HG03039 (cell line): Measurements from ENCODE around the gene EIF1AX.
"Not testable (repeated sequence)": the region's sequence is repeated elsewhere in the genome, so short reads cannot be mapped to it uniquely, and the experiment has no call there.

Experiments used
- ATAC-seq: cut with Tn5 transposase; IDR thresholded peaks from one replicate; pipeline ENCODE4 v1.9.1; 2021; ENCODE audit warnings: mild to moderate bottlenecking, moderate library complexity; ENCODE audit not compliant: unreplicated experiment

EIF1AX gene

DNA sequence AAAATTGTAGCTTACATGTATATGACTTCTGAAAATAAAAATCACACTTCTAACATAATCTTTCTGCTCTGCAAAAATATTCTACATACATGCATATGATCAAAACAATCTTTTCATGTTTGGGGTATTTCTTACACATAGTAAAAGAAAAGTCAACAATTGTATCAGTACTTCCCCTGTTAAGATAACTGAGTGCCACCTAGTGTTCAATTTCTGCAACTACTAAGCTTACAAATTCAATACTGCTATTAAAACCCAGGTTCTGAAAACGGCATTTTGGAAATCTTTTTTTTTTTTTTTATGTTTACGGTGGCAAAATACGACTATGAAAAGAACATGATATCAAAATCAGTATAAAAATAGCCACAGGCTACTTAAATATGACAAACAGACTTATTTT, 14.2 kb downstream of the EIF1AX start:
- ATAC-seq: not testable (repeated sequence)

DNA sequence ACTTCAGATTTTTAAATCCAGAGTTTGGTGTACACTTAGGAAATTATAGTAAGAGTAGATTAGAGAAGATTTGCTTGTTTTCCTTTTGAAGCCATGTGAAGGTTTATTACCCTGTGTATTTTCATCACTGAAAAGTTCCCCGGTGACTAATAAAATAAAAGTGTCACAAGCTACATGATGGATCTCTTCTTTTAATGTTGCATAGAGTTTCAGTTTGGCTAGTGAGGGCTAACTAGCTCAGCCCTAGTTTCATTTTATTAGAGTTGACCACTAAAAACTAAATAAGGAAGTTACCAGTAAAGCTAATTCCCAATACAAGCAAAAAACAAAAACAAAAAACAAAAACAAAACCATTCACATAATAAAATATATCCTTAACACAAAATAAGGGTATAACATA, 14.8 kb downstream of the EIF1AX start:
- ATAC-seq: not testable (repeated sequence)

- ATAC-seq: no peak
Measured at GRCh38 chrX:20124964-20125363, 16.7 kb downstream of the EIF1AX start.

- no peak for ATAC-seq
Measured at GRCh38 chrX:20118065-20118824, 23.4 kb downstream of the EIF1AX start.

GRCh38 chrX:20116577-20117240, 24.9 kb downstream of the EIF1AX start, which contains the start of gene MAP7D2:
Gene MAP7D2 (minus strand): TSS chrX:20116907. CDS start chrX:20116879, 28 bp downstream.
- no peak for ATAC-seq

- no peak for ATAC-seq
Measured at GRCh38 chrX:20116087-20116576, 25.5 kb downstream of the EIF1AX start.

DNA sequence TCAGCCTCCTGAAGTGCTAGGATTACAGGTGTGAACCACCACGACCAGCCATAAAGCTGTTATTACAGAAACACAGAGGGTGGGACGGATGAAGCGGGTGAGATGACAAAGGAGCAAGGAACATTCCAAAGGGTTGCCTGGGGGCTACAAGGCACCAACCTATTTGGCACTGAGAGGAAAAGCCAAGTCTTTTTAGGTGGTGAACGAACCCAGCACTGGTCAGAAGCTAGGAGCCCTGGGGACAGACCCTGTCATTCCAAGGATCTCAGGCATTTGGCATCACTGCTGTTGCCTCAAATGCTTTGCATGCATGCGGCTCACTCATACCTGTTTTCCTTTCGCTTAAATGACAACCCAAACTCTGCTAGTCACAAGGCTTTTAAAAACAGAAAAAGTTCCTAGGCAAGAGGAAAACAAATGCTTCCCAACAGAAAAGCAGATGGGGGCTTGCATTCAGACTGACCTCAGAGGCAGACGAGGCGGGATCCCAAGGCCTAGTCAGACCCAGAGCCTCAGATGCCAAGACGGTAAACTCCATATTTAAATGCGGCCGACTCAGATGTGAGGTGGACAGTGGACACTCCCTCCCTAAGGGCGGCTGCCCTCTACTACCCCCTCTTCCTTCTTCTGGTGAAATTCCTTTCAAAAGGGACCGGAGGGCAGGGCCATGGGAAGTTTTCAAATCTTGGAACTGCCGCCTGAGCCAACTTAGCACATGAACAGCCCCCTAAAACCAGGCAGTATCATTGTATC, 29.4 kb downstream of the EIF1AX start:
- ATAC-seq: no peak

DNA sequence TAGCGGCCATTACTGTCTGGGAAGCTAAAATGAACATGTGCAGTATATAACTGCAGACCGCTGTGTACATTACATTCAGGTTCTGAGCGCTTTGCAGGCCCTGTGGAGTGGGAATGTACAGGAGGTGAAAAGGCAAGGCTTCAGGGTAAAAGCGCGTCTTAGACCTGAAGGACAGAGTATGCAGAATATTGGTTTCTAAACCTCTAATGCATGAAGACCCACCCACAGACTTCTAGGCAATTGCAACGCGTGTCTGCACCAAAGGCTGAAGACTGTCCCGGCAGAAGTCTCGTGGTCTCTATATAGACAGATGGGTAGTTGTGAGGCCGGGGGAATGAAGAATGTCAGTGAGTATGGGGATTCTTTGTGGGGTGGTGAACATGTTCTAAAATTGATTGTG, 30.4 kb downstream of the EIF1AX start:
- ATAC-seq: no peak

GRCh38 chrX:20101934-20102581, 39.6 kb downstream of the EIF1AX start:
- no peak for ATAC-seq

DNA sequence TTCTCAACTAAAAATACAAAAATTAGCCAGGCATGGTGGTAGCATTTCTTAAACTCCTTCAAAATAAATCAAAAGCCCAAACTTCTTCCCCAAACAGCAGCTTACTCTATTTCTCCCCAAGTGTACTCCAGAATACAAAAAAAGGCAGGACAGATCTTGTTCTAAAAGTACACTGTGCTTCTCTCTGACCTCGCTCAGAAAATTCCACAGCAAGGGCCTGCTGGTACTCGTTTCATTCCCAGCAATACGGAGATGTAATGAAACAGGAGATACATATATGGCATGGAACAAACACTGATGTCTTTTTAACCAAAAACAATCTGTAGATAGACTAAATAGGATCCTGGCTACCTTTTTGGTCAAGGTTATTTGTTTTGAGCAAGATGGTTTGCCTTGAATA, 50.1 kb downstream of the EIF1AX start:
- no peak for ATAC-seq

DNA sequence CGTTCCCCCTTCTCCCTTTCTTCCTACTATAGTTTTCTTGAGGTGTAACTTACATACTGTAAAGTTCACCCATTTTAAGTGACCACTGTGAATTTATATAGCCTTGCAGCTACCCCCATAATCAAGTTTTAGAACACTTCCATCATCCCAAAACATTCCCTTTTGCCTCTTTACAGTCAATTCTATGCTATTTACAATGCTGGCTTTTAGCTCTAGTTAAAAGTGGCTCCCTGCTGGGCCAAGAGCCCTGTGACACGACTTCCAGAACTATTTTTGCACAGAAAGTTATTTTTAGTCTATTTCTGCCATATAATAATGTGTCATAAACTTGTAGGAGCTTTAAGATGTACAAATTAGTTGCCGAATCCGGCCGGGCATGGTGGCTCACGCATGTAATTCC, 51.8 kb downstream of the EIF1AX start:
- ATAC-seq: no peak

DNA sequence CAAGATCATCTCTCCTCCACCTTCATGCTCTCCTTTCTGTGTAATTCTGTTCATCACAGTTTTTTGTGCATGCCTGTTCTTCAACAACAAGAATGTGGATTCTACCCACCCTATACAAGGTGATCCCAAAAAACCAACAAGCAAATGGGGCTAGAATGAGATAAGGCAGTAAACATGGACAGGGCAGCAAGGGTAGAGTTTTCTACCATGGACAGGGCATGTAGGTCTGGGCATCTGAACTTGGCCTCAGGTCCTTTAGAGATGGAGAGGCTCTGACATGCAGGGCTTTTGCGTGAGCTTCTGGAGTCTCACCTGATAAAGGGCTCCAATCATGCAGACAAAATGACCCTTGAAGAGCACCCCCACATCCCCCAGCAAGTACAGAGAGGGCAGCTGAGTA, 61.4 kb downstream of the EIF1AX start:
- no peak for ATAC-seq
